Thoracic aorta (tissue), 2 donors: ENCODE measurements around the gene LAMTOR3. TPM values are rescaled to one million over a fixed set of nuclear protein-coding genes. Genes with fewer than 3 reads are reported as not detected.

Experiments
- ATAC-seq: fragments of 150-250 bp; one replicate; pipeline ENCODE4 v1.8.0; 2017; ENCODE audit warnings: low read depth; ENCODE audit not compliant: insufficient number of reproducible peaks, low FRiP score
- DNase-seq: peaks from one replicate; pipeline ENCODE4 v3.0.0-alpha.2; 2020; ENCODE audit warnings: low spot score
- H3K27ac ChIP-seq, 2 donors: fragments of 200-600 bp; sonication (generic); 1 replicate in 1 of 2; 2 replicates in 1 of 2; pipeline ENCODE4 v1.5.1; 2016; ENCODE audit warnings: mild to moderate bottlenecking in 2 of 2, moderate library complexity in 2 of 2
- H3K27me3 ChIP-seq: fragments of 200-600 bp; sonication (generic); replicated peaks from 2 replicates; pipeline ENCODE4 v1.6.0; 2016; ENCODE audit warnings: mild to moderate bottlenecking; ENCODE audit not compliant: insufficient read depth
- H3K36me3 ChIP-seq: fragments of 200-600 bp; sonication (generic); one replicate; pipeline ENCODE4 v1.5.1; 2016
- H3K4me1 ChIP-seq, 2 donors: fragments of 200-600 bp; sonication (generic); 1 replicate in 1 of 2; 2 replicates in 1 of 2; pipeline versions ENCODE4 v1.5.1 to v1.6.0; 2016; ENCODE audit warnings: low read depth in 2 of 2, mild to moderate bottlenecking in 1 of 2; ENCODE audit not compliant: control insufficient read depth in 1 of 2
- H3K4me3 ChIP-seq: fragments of 200-600 bp; sonication (generic); 2 replicates; pipeline ENCODE4 v1.5.1; 2016; ENCODE audit warnings: mild to moderate bottlenecking
- H3K9me3 ChIP-seq: fragments of 200-600 bp; sonication (generic); 2 replicates; pipeline ENCODE4 v1.5.1; 2016
- total RNA-seq, 2 donors: library from RNA; depleted of rRNA; stranded (reverse); fragments of >200 nt; gene quantifications; one replicate each; pipeline versions ENCODE4 v1.1.0 to v1.2.3, GENCODE V29; 2016
- TF ChIP-seq, protein P1 (sequence below): fragments of 200-600 bp; sonication (generic); IDR thresholded peaks from one replicate; pipeline ENCODE4 v1.5.1; 2019; ENCODE audit warnings: antibody characterized with exemption

LAMTOR3 gene
- total RNA-seq, 2 donors from 2014 or later = 28.4 to 29.5 TPM

DNA sequence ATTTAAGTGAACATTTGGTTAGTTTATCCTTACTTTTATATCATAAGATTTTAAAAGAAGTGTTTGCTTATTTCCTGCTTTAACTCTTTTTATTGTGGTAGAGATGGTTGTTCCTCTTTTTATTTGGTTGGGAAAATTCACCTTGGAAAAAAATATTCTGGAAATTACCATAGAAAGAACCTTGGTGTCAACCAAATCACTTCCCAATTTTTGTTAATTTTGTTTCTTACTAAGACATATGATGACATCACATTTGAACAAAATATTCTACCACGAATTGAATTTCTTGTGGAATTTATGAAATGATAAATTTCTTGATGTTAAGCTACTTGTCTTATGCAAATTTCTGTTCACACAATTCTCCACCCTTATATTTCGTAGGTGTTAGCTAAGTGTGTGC lies 33.7 kb downstream of the LAMTOR3 start:
- Histone ChIP-seq H3K4me3 (no peak overlapping the region), H3K27me3 (no peaks in the 10 kb centered on the region), H3K4me1 (peaks cover 0 to 3% of the 10 kb centered on the region in 2 donors), H3K9me3 (no peaks in the 10 kb centered on the region), H3K36me3 (no peaks in the 10 kb centered on the region), H3K27ac (no peak overlapping the region)
- DNase-seq (no peak), ATAC-seq (no peak)
- TF ChIP-seq, protein P1, sequence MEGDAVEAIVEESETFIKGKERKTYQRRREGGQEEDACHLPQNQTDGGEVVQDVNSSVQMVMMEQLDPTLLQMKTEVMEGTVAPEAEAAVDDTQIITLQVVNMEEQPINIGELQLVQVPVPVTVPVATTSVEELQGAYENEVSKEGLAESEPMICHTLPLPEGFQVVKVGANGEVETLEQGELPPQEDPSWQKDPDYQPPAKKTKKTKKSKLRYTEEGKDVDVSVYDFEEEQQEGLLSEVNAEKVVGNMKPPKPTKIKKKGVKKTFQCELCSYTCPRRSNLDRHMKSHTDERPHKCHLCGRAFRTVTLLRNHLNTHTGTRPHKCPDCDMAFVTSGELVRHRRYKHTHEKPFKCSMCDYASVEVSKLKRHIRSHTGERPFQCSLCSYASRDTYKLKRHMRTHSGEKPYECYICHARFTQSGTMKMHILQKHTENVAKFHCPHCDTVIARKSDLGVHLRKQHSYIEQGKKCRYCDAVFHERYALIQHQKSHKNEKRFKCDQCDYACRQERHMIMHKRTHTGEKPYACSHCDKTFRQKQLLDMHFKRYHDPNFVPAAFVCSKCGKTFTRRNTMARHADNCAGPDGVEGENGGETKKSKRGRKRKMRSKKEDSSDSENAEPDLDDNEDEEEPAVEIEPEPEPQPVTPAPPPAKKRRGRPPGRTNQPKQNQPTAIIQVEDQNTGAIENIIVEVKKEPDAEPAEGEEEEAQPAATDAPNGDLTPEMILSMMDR = no peak

- no peak for DNase-seq
- peaks cover 0 to 3% of the 10 kb centered on the region in 2 donors for H3K4me1 ChIP-seq
- H3K9me3 ChIP-seq = no peaks in the 10 kb centered on the region
- ATAC-seq = no peak
- TF ChIP-seq, protein P1 = no peak
- no peaks in the 10 kb centered on the region for H3K36me3 ChIP-seq
- no peak overlapping the region for H3K4me3 ChIP-seq
- H3K27me3 ChIP-seq = no peaks in the 10 kb centered on the region
- no peak overlapping the region for H3K27ac ChIP-seq
Observed at GRCh38 chr4:99859618-99860017, 34.6 kb downstream of the LAMTOR3 start.

DNA sequence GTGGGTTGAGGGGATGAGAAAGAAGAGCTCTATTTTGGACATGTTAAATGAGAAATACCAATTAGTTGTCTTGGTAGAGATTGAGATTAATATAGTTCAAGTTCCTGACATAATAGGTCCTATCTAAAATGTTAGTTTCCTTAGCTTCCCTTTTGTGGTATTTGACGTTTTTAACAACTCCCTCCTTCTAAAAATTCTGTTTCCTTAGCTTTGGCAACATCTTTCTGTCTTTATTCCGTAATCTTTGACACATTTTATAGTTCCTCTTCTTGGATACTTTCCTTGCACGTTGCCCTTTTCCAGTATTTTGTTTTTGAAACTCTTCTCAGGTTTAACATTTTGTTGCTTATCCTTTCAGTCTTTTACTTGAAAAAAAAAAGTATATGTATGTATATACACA lies 36.9 kb downstream of the LAMTOR3 start:
- H3K27ac ChIP-seq = no peak overlapping the region
- DNase-seq = no peak
- no peak overlapping the region for H3K4me3 ChIP-seq
- H3K9me3 ChIP-seq = no peaks in the 10 kb centered on the region
- TF ChIP-seq, protein P1 = no peak
- H3K27me3 ChIP-seq = no peaks in the 10 kb centered on the region
- ATAC-seq = no peak
- no peaks in the 10 kb centered on the region for H3K36me3 ChIP-seq
- peaks cover 0 to 3% of the 10 kb centered on the region in 2 donors for H3K4me1 ChIP-seq

DNA sequence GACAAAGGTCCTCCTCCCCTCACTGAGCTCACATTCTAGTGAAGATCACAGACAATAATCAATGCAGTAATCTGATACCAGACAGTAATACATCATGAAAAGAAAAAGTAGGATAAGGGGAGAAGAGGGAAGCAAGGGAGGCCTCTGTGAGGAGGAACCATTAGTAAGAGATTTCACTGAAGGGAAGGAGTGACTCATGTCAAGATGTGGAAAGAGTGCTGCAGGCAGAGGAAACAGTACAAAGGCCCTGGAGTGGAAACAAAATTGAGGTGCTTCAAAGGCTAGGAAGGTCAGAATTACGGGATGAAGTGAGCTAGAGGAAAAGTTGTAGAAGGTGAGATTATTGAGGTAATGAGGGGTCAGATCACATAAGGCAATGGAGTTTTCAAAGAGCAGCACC lies 38.1 kb downstream of the LAMTOR3 start:
- DNase-seq (no peak), ATAC-seq (no peak)
- TF ChIP-seq, protein P1 = no peak
- Histone ChIP-seq H3K27ac (no peak overlapping the region), H3K27me3 (no peaks in the 10 kb centered on the region), H3K9me3 (no peaks in the 10 kb centered on the region), H3K4me3 (no peak overlapping the region), H3K36me3 (no peaks in the 10 kb centered on the region), H3K4me1 (peaks cover 0 to 3% of the 10 kb centered on the region in 2 donors)

GRCh38 chr4:99855678-99856077 lies 38.5 kb downstream of the LAMTOR3 start:
- no peak overlapping the region for H3K27ac ChIP-seq

More at GRCh38 chr4:99855678-99856077, 38.5 kb downstream of the LAMTOR3 start:
- H3K9me3 ChIP-seq = no peaks in the 10 kb centered on the region
- no peaks in the 10 kb centered on the region for H3K36me3 ChIP-seq
- TF ChIP-seq, protein P1 = no peak
- no peak overlapping the region for H3K4me3 ChIP-seq
- peaks cover 0 to 3% of the 10 kb centered on the region in 2 donors for H3K4me1 ChIP-seq
- no peak for ATAC-seq
- no peak for DNase-seq
- no peaks in the 10 kb centered on the region for H3K27me3 ChIP-seq
